HCT116 (cell line): ENCODE data around the gene TSPAN14. TPM values are rescaled to one million over a fixed set of nuclear protein-coding genes. Genes with fewer than 3 reads are reported as not detected.

ENCODE experiments used
- ATAC-seq: fragments of 200-7000 bp; cut with Tn5 transposase; 2 replicates; pipeline ENCODE4 v1.9.1; 2020; ENCODE audit warnings: mild to moderate bottlenecking, moderate library complexity
- BruUV-seq: library from RNA; stranded (reverse); fragments of 400-500 nt; replicated peaks from 2 replicates; lab custom pipeline; 2021; lab: Mats Ljungman, UMichigan
- CTCF ChIA-PET: fragments of 300-600 bp; sonication (Branson Sonifier 250); formaldehyde crosslinking; loops from one replicate; lab custom pipeline; 2021; ENCODE audit warnings: antibody characterized with exemption; lab: Charles Lee
- POLR2A ChIA-PET: fragments of 300-600, 350-600 bp; sonication (Branson Sonifier 250); formaldehyde crosslinking; loops from one replicate; lab custom pipeline; 2021; ENCODE audit warnings: antibody characterized with exemption; lab: Charles Lee
- RAD21 ChIA-PET, 2 experiments: fragments of 300-600 bp; sonication (Branson Sonifier 250); formaldehyde crosslinking; loops; one replicate each; lab custom pipeline; 2023; ENCODE audit warnings: low total read pairs in 2 of 2; ENCODE audit not compliant: uncharacterized antibody in 2 of 2, unreplicated experiment in 2 of 2, low non-redundant PET in 1 of 2; lab: Charles Lee
- DNase-seq: peaks from one replicate; pipeline ENCODE4 v3.0.0-alpha.2; 2010; ENCODE audit warnings: low read depth, low spot score
- H2AFZ ChIP-seq: fragments of 200-600 bp; shearing (Covaris generic), sonication (generic); 2 replicates; pipeline ENCODE4 v1.6.1; 2017; ENCODE audit warnings: low read depth, mixed run types, mixed read lengths, antibody characterized with exemption, low read length; ENCODE audit not compliant: poor library complexity, severe bottlenecking
- H3K27ac ChIP-seq: 2 replicates; pipeline ENCODE4 v1.5.1; 2012; ENCODE audit warnings: low read depth, low read length
- H3K27me3 ChIP-seq: fragments of 200-600 bp; sonication (generic); 2 replicates; pipeline ENCODE4 v1.6.1; 2016; ENCODE audit warnings: mixed run types, low read length, mixed read lengths; ENCODE audit not compliant: insufficient read depth
- H3K36me3 ChIP-seq, 2 experiments: fragments of 200-500 bp in 1 of 2; fragments of 200-600 bp in 1 of 2; sonication (Bioruptor generic) in 1 of 2; sonication (generic) in 1 of 2; 2 replicates each; pipeline versions ENCODE4 v1.5.1 to v1.6.1; 2014 to 2016; ENCODE audit warnings: low read length in 2 of 2, inconsistent platforms in 1 of 2, mixed read lengths in 1 of 2, mixed run types in 1 of 2; ENCODE audit not compliant: insufficient read depth in 2 of 2, control insufficient read depth in 1 of 2
- H3K4me1 ChIP-seq, 2 experiments: fragments of 200-600 bp in 1 of 2; sonication (generic) in 1 of 2; 2 replicates each; pipeline versions ENCODE4 v1.5.1 to v1.6.1; 2012 to 2017; ENCODE audit warnings: low read length in 2 of 2, inconsistent platforms in 1 of 2, mild to moderate bottlenecking in 1 of 2, mixed read lengths in 1 of 2, mixed run types in 1 of 2, moderate library complexity in 1 of 2; ENCODE audit not compliant: insufficient read depth in 2 of 2, control insufficient read depth in 1 of 2
- H3K4me2 ChIP-seq: fragments of 200-600 bp; sonication (generic); 2 replicates; pipeline ENCODE4 v1.6.1; 2017; ENCODE audit warnings: mixed run types, low read length, mixed read lengths
- H3K4me3 ChIP-seq, 2 experiments: fragments of 200-600 bp in 1 of 2; sonication (generic) in 1 of 2; replicated peaks in 1 of 2; 2 replicates each; pipeline ENCODE4 v1.5.1; 2011 to 2016; ENCODE audit warnings: low read length in 2 of 2, control low read depth in 1 of 2, low read depth in 1 of 2, mild to moderate bottlenecking in 1 of 2, mixed read lengths in 1 of 2, mixed run types in 1 of 2
- H3K79me2 ChIP-seq: fragments of 200-600 bp; sonication (generic); 2 replicates; pipeline ENCODE4 v1.6.1; 2017; ENCODE audit warnings: mild to moderate bottlenecking, mixed run types, low read length, moderate library complexity, mixed read lengths; ENCODE audit not compliant: insufficient read depth
- H3K9ac ChIP-seq: fragments of 200-600 bp; sonication (generic); 2 replicates; pipeline ENCODE4 v1.6.1; 2016; ENCODE audit warnings: low read length, mixed read lengths
- H3K9me2 ChIP-seq: fragments of 200-600 bp; sonication (generic), shearing (Covaris generic); 2 replicates; pipeline ENCODE4 v1.6.1; 2017; ENCODE audit warnings: mixed run types, mild to moderate bottlenecking, moderate library complexity; ENCODE audit not compliant: insufficient read depth
- H3K9me3 ChIP-seq, 2 experiments: fragments of 200-500 bp in 1 of 2; fragments of 200-600 bp in 1 of 2; sonication (Bioruptor generic) in 1 of 2; sonication (generic) in 1 of 2; 2 replicates each; pipeline ENCODE4 v1.6.1; 2014 to 2017; ENCODE audit warnings: low read length in 2 of 2, mixed read lengths in 2 of 2, inconsistent platforms in 1 of 2, low read depth in 1 of 2, mild to moderate bottlenecking in 1 of 2, mixed run types in 1 of 2, moderate library complexity in 1 of 2; ENCODE audit not compliant: control insufficient read depth in 1 of 2, insufficient read depth in 1 of 2
- H4K20me1 ChIP-seq: fragments of 200-600 bp; sonication (generic), shearing (Covaris generic); 2 replicates; pipeline ENCODE4 v1.6.1; 2017; ENCODE audit warnings: mixed run types, mild to moderate bottlenecking, moderate library complexity; ENCODE audit not compliant: insufficient read depth
- CBX3 ChIP-seq: IDR thresholded peaks from 2 replicates; pipeline ENCODE4 v1.6.1; 2012; ENCODE audit warnings: low read depth
- EGR1 ChIP-seq: IDR thresholded peaks from 2 replicates; pipeline ENCODE4 v1.6.1; 2012; ENCODE audit warnings: low read depth
- ELF1 ChIP-seq: IDR thresholded peaks from 2 replicates; pipeline ENCODE4 v1.6.1; 2012; ENCODE audit warnings: low read depth, borderline replicate concordance
- EZH2phosphoT487 ChIP-seq: fragments of 200-600 bp; IDR thresholded peaks from 2 replicates; pipeline ENCODE4 v1.6.1; 2018; ENCODE audit warnings: antibody characterized with exemption, borderline replicate concordance
- JUND ChIP-seq: IDR thresholded peaks from 2 replicates; pipeline ENCODE4 v1.6.1; 2012
- POLR2AphosphoS5 ChIP-seq: IDR thresholded peaks from 2 replicates; pipeline ENCODE4 v1.6.1; 2011; ENCODE audit warnings: mild to moderate bottlenecking, low read depth, low read length, moderate library complexity
- RAD21 ChIP-seq: IDR thresholded peaks from 2 replicates; pipeline ENCODE4 v1.6.1; 2012; ENCODE audit warnings: low read depth, mild to moderate bottlenecking
- SP1 ChIP-seq: IDR thresholded peaks from 2 replicates; pipeline ENCODE4 v1.6.1; 2012; ENCODE audit warnings: low read depth
- TCF7L2 ChIP-seq: IDR thresholded peaks from 2 replicates; pipeline ENCODE4 v1.7.0; 2011; ENCODE audit warnings: borderline replicate concordance, inconsistent platforms; ENCODE audit not compliant: insufficient read depth, insufficient read length; ENCODE audit errors: extremely low read depth
- YY1 ChIP-seq: IDR thresholded peaks from 2 replicates; pipeline ENCODE4 v1.6.1; 2011; ENCODE audit warnings: low read length, low read depth, moderate library complexity, mild to moderate bottlenecking; ENCODE audit not compliant: insufficient replicate concordance; ENCODE audit errors: extremely low read depth
- intact Hi-C: fragments of 100-400 bp; cut with micrococcal nuclease; formaldehyde crosslinking; loops from 2 replicates; pipeline ENCODE4 v1.10.0; 2022
- total RNA-seq: library from RNA; stranded (reverse); gene quantifications from one replicate; pipeline ENCODE4 v1.2.1, GENCODE V29; 2021; ENCODE audit not compliant: unreplicated experiment
- TF ChIP-seq, protein P1 (sequence below): IDR thresholded peaks from 2 replicates; pipeline ENCODE4 v1.6.1; 2011; ENCODE audit warnings: mild to moderate bottlenecking, low read length, moderate library complexity; ENCODE audit not compliant: insufficient replicate concordance; ENCODE audit errors: extremely low read depth
- TF ChIP-seq, protein P2 (sequence below), 3 experiments: fragments of 200-600 bp in 1 of 3; sonication (generic) in 1 of 3; IDR thresholded peaks in 2 of 3; conservative IDR thresholded peaks in 1 of 3; 2 replicates each; pipeline ENCODE4 v1.5.1; 2012 to 2017; ENCODE audit warnings: low read depth in 2 of 3, low read length in 2 of 3, antibody characterized with exemption in 1 of 3, borderline replicate concordance in 1 of 3, control low read depth in 1 of 3, mild to moderate bottlenecking in 1 of 3, mixed read lengths in 1 of 3, mixed run types in 1 of 3, moderate library complexity in 1 of 3; ENCODE audit not compliant: insufficient read depth in 1 of 3

Gene TSPAN14
- total RNA-seq, 1 experiment from 2014 or later, result 86.8 TPM

DNA sequence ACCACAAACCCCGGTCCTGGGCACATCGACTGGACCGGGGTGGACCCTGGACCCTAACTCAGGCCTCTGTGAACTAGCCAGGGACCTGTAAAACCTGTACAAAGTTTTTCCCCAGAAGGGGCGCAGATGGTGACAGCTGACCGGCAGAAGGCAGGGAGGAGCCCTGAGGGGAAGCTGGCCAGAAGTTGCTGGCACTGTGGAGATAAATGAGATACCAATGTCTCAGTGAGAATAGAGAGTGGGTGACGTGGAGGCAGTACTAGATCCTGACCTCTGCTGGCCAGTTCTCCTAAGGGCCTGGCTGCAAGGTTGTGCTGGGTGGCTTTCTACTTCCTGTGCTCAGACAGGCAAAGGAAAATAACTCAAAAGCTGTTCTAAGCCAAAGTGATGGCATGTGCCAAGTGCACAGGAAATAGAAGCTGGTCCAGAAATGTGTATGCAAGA is 10.6 kb upstream of the TSPAN14 start:
- H2AFZ ChIP-seq, result no peak overlapping the region

More for the DNA sequence above, 10.6 kb upstream of the TSPAN14 start:
- POLR2A ChIA-PET, result no interaction called here
- RAD21 ChIA-PET, result interaction anchor here (1.4 to 3.2 kb wide), 4 partner anchors 61 to 219 kb away, joined by 3 to 22 read pairs (median 4); no protein-coding TSS in a partner anchor
- Histone ChIP-seq H3K9me3 (no peaks in the 10 kb centered on the region), H3K79me2 (no peaks in the 10 kb centered on the region), H3K9me2 (no peaks in the 10 kb centered on the region), H3K4me1 (peaks cover 0 to 14% of the 10 kb centered on the region in 2 experiments; a peak in 2 of 4 replicates), H3K4me3 (no peak overlapping the region), H4K20me1 (no peaks in the 10 kb centered on the region), H3K27me3 (no peaks in the 10 kb centered on the region), H3K36me3 (no peaks in the 10 kb centered on the region), H3K4me2 (no peak overlapping the region), H3K9ac (no peak overlapping the region), H3K27ac (no peak overlapping the region)
- DNase-seq (no peak), ATAC-seq (peak; percentile 53; the same call in 1 of the 2 replicates)
- TF ChIP-seq RAD21 (peak; percentile 47; the same call in 1 of the 2 replicates), EGR1 (no peak), SP1 (no peak), JUND (no peak), TCF7L2 (no peak), POLR2AphosphoS5 (no peak), YY1 (no peak), ELF1 (no peak), CBX3 (no peak), EZH2phosphoT487 (no peak)
- TF ChIP-seq, protein P1, sequence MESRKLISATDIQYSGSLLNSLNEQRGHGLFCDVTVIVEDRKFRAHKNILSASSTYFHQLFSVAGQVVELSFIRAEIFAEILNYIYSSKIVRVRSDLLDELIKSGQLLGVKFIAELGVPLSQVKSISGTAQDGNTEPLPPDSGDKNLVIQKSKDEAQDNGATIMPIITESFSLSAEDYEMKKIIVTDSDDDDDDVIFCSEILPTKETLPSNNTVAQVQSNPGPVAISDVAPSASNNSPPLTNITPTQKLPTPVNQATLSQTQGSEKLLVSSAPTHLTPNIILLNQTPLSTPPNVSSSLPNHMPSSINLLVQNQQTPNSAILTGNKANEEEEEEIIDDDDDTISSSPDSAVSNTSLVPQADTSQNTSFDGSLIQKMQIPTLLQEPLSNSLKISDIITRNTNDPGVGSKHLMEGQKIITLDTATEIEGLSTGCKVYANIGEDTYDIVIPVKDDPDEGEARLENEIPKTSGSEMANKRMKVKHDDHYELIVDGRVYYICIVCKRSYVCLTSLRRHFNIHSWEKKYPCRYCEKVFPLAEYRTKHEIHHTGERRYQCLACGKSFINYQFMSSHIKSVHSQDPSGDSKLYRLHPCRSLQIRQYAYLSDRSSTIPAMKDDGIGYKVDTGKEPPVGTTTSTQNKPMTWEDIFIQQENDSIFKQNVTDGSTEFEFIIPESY, result no peak
- TF ChIP-seq, protein P2, sequence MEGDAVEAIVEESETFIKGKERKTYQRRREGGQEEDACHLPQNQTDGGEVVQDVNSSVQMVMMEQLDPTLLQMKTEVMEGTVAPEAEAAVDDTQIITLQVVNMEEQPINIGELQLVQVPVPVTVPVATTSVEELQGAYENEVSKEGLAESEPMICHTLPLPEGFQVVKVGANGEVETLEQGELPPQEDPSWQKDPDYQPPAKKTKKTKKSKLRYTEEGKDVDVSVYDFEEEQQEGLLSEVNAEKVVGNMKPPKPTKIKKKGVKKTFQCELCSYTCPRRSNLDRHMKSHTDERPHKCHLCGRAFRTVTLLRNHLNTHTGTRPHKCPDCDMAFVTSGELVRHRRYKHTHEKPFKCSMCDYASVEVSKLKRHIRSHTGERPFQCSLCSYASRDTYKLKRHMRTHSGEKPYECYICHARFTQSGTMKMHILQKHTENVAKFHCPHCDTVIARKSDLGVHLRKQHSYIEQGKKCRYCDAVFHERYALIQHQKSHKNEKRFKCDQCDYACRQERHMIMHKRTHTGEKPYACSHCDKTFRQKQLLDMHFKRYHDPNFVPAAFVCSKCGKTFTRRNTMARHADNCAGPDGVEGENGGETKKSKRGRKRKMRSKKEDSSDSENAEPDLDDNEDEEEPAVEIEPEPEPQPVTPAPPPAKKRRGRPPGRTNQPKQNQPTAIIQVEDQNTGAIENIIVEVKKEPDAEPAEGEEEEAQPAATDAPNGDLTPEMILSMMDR (IDR thresholded peaks at IDR 0.05 in 2 of 3, conservative IDR thresholded peaks at IDR 0.05 in 1 of 3; ENCODE audit: borderline replicate concordance in 1 of 3, insufficient read depth in 1 of 3, low read depth in 2 of 3, low read length in 2 of 3), result peak; percentile 32 to 48 (median 45); a peak in 4 of 6 replicates
- CTCF ChIA-PET, result interaction anchor here (1.4 to 3.6 kb wide), 11 partner anchors 10 to 481 kb away, joined by 6 to 71 read pairs (median 11); partner anchors contain the start of gene TSPAN14
- intact Hi-C loops, result loop anchor here (1.0 to 10.0 kb wide), 2 partner anchors 60 to 251 kb away; no protein-coding TSS in a partner anchor
- no TSS peak for BruUV-seq
